Spleen (tissue), 11 donors: ENCODE results near the gene HOXC10. TPM values are rescaled to one million over a fixed set of nuclear protein-coding genes. Genes with fewer than 3 reads are reported as not detected.

Experiments used
- DNase-seq: peaks from one replicate; pipeline ENCODE4 v3.0.0-alpha.2; 2020
- H3K27ac ChIP-seq, 8 donors: fragments of 200-600 bp; sonication (generic) in 7 of 8; 1 replicate in 4 of 8; 2 replicates in 4 of 8; pipeline versions ENCODE4 v1.5.0 to v1.8.0; 2016 to 2021; ENCODE audit warnings: inconsistent platforms in 4 of 8, mild to moderate bottlenecking in 4 of 8, moderate library complexity in 1 of 8
- H3K27me3 ChIP-seq, 7 donors: fragments of 200-600 bp; sonication (generic) in 6 of 7; replicated peaks in 1 of 7; 1 replicate in 4 of 7; 2 replicates in 3 of 7; pipeline versions ENCODE4 v1.5.0 to v1.8.0; 2016 to 2021; ENCODE audit warnings: inconsistent platforms in 3 of 7, mild to moderate bottlenecking in 1 of 7
- H3K36me3 ChIP-seq, 6 donors: fragments of 200-600 bp; sonication (generic) in 5 of 6; 1 replicate in 4 of 6; 2 replicates in 2 of 6; pipeline versions ENCODE4 v1.5.0 to v1.8.0; 2016 to 2021; ENCODE audit warnings: inconsistent platforms in 2 of 6
- H3K4me1 ChIP-seq, 6 donors: fragments of 200-600 bp; sonication (generic) in 5 of 6; 1 replicate in 3 of 6; 2 replicates in 3 of 6; pipeline versions ENCODE4 v1.5.0 to v1.8.0; 2016 to 2021; ENCODE audit warnings: inconsistent platforms in 3 of 6
- H3K4me3 ChIP-seq, 8 donors: fragments of 200-600 bp; sonication (generic) in 7 of 8; 1 replicate in 4 of 8; 2 replicates in 4 of 8; pipeline versions ENCODE4 v1.5.0 to v1.8.0; 2016 to 2021; ENCODE audit warnings: inconsistent platforms in 4 of 8, mild to moderate bottlenecking in 4 of 8, moderate library complexity in 2 of 8
- H3K9me3 ChIP-seq, 8 donors: fragments of 200-600 bp; sonication (generic) in 7 of 8; 1 replicate in 4 of 8; 2 replicates in 4 of 8; pipeline versions ENCODE4 v1.5.0 to v1.8.0; 2016 to 2021; ENCODE audit warnings: inconsistent platforms in 4 of 8
- CTCF ChIP-seq, 11 experiments: fragments of 200-600 bp in 7 of 11; fragments of 450-650 bp in 4 of 11; sonication (generic) in 4 of 11; IDR thresholded peaks in 8 of 11; conservative IDR thresholded peaks in 3 of 11; 1 replicate in 7 of 11; 2 replicates in 4 of 11; pipeline versions ENCODE4 v1.4.0 to v1.8.0; 2016 to 2021; ENCODE audit warnings: antibody characterized with exemption in 11 of 11, inconsistent platforms in 4 of 11, mild to moderate bottlenecking in 1 of 11
- POLR2A ChIP-seq, 3 donors: fragments of 450-650 bp; IDR thresholded peaks; one replicate each; pipeline ENCODE4 v1.5.1; 2017; ENCODE audit warnings: antibody characterized with exemption in 3 of 3, mild to moderate bottlenecking in 1 of 3
- POLR2AphosphoS5 ChIP-seq, 3 donors: sonication (generic); formaldehyde crosslinking; IDR thresholded peaks; one replicate each; pipeline ENCODE4 v1.5.1; 2017; ENCODE audit warnings: antibody characterized with exemption in 3 of 3
- WGBS, 5 donors: extraction: QIAGEN DNeasy Blood & Tissue Kit in 3 of 5; methylation state at CpG; one replicate each; pipeline versions ENCODE4 v1.1.5 to v1.1.7; 2013 to 2018; 5-methylcytosine and 5-hydroxymethylcytosine counted together
- intact Hi-C: fragments of 100-400 bp; cut with DNase I; formaldehyde crosslinking; loops from one replicate; pipeline ENCODE4 v1.15.0; 2023; ENCODE audit warnings: low total_unique reads
- polyA plus RNA-seq, 3 donors: library from polyadenylated mRNA; stranded (reverse); fragments of 200-250 nt; gene quantifications; one replicate each; pipeline ENCODE4 v1.2.1, GENCODE V29; 2013
- total RNA-seq, 7 donors: library from RNA; depleted of rRNA in 3 of 7; stranded (reverse); fragments of >200 nt in 3 of 7; fragmentation: NEBNext Ultra II Directional in 4 of 7; extraction: Animal tissue kit (Norgen Biotek cat#: 25700) in 4 of 7; gene quantifications; one replicate each; pipeline versions ENCODE4 v1.1.0 to v1.2.1, GENCODE V29; 2016 to 2021
- donor health status: healthy with polysubstance abuse.
- donor health status: DM: no; HTN: no; CAD: no; lungs with moderate emphysema.
- donor health status: DM: no; HTN: no; CAD: no.
- donor health status: Bipolar disorder and iron deficiency.
- donor health status: healthy.
- donor health status: DM: no; HTN: no; CAD: no.
- donor health status: DM: yes; HTN: yes; CAD: no.

The HOXC10 gene
- total and polyA plus RNA-seq, 10 donors: not detected

- intact Hi-C loops: no loop called here
- Histone ChIP-seq H3K27me3 (peaks cover 41 to 100% (median 100%) of the 10 kb centered on the region in 7 donors), H3K27ac (no peak overlapping the region), H3K9me3 (peaks cover 0 to 7% (median 0%) of the 10 kb centered on the region in 8 donors), H3K36me3 (no peaks in the 10 kb centered on the region), H3K4me3 (peak overlapping the region in 1 of 8 donors; percentile 16), H3K4me1 (peaks cover 0 to 54% (median 16%) of the 10 kb centered on the region in 6 donors)
- no peak for DNase-seq
- 6 to 9% (median 8%) methylated on average over 19 of the region's 19 CpGs for WGBS, 5 donors
- no peak for TF ChIP-seq POLR2A (IDR thresholded peaks at IDR 0.05)
- no peak for TF ChIP-seq CTCF (IDR thresholded peaks at IDR 0.05 in 8 of 11, conservative IDR thresholded peaks at IDR 0.05 in 3 of 11)
- TF ChIP-seq POLR2AphosphoS5 (IDR thresholded peaks at IDR 0.05): no peak
Observed at GRCh38 chr12:53953831-53954693, 30.9 kb upstream of the HOXC10 start.

DNA sequence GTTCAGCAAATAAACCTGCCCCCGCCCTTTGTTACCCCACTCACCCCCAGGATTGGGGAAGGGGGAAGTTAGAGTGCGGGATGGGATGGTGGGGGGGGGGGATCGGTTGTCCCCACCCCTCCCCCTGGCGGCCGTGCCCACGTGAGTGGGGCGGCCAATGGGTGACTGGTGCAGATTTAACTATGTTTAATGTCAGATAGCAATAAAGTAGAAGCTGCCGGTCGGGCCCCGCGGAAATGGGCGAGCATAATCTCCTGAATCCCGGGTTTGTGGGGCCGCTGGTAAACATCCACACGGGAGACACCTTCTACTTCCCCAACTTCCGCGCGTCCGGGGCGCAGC lies 30.3 kb upstream of the HOXC10 start, which contains the start of gene HOXC12:
Gene HOXC12 (plus strand): TSS at position 210 of the 342 bp plus-strand sequence. CDS start 27 bp downstream, at position 237.
- intact Hi-C loops: no loop called here
- H3K36me3 ChIP-seq: no peaks in the 10 kb centered on the region
- H3K4me3 ChIP-seq: peak within 1 kb of the TSS in 1 of 8 donors; percentile 16
- H3K4me1 ChIP-seq: peaks cover 0 to 54% (median 16%) of the 10 kb centered on the region in 6 donors
- peaks cover 0 to 7% (median 0%) of the 10 kb centered on the region in 8 donors for H3K9me3 ChIP-seq
- 4 to 8% (median 6%) methylated on average over 19 to 20 of the region's 20 CpGs for WGBS, 5 donors
- no peak within 1 kb of the TSS for H3K27ac ChIP-seq
- TF ChIP-seq POLR2A (IDR thresholded peaks at IDR 0.05): no peak
- no peak for TF ChIP-seq POLR2AphosphoS5 (IDR thresholded peaks at IDR 0.05)
- no peak for TF ChIP-seq CTCF (IDR thresholded peaks at IDR 0.05 in 8 of 11, conservative IDR thresholded peaks at IDR 0.05 in 3 of 11)
- DNase-seq: no peak
- H3K27me3 ChIP-seq: peaks cover 40 to 100% (median 100%) of the 10 kb centered on the region in 7 donors

DNA sequence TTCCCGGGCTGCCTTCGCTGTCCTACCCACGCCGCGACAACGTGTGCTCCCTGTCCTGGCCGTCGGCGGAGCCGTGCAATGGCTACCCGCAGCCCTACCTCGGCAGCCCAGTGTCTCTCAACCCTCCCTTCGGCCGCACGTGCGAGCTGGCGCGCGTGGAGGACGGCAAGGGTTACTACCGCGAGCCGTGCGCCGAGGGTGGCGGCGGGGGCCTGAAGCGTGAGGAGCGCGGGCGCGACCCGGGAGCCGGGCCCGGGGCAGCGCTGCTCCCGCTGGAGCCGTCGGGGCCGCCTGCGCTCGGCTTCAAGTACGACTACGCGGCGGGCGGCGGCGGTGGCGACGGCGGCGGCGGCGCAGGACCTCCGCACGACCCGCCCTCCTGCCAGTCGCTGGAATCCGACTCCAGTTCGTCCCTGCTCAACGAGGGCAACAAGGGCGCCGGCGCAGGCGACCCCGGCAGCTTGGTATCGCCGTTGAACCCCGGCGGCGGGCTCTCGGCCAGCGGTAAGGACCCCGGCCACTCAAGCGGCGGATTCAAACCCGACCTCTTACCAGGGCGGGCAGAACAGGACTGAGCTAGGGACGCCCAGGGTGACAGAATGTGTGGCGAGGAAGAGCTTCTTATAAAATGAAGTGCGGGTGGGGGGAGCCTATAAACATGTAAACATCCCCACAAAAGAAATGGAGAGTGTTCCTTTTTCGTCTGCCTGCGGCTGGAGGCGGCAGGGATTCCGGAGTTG lies 29.7 kb upstream of the HOXC10 start:
- intact Hi-C loops: no loop called here
- 6 to 15% (median 9%) methylated on average over 13 to 86 of the region's 86 CpGs for WGBS, 5 donors
- no peak for DNase-seq

More for the DNA sequence above, 29.7 kb upstream of the HOXC10 start:
- Histone ChIP-seq H3K4me1 (peaks cover 0 to 54% (median 16%) of the 10 kb centered on the region in 6 donors), H3K27me3 (peaks cover 44 to 100% (median 100%) of the 10 kb centered on the region in 7 donors), H3K9me3 (peaks cover 0 to 7% (median 0%) of the 10 kb centered on the region in 8 donors), H3K36me3 (no peaks in the 10 kb centered on the region), H3K4me3 (peak overlapping the region in 1 of 8 donors; percentile 16), H3K27ac (no peak overlapping the region)
- TF ChIP-seq CTCF (IDR thresholded peaks at IDR 0.05 in 8 of 11, conservative IDR thresholded peaks at IDR 0.05 in 3 of 11) (no peak), POLR2AphosphoS5 (IDR thresholded peaks at IDR 0.05) (no peak), POLR2A (IDR thresholded peaks at IDR 0.05) (no peak)
